HTR-8/SVneo (cell line): ENCODE results near the gene GET4.

Source experiments
- DNase-seq: peaks from one replicate; pipeline ENCODE4 v3.0.0; 2011; ENCODE audit warnings: low spot score, mixed read lengths; ENCODE audit not compliant: insufficient read length
- FAIRE-seq: peaks from 2 replicates; lab custom pipeline; 2011; peaks lifted over from hg19 to GRCh38; lab: Jason Lieb, UNC

GET4 gene

GRCh38 chr7:896346-897075 lies 20.2 kb downstream of the GET4 start:
- DNase-seq (no peak), FAIRE-seq (no peak)

GRCh38 chr7:897086-897485 lies 20.7 kb downstream of the GET4 start:
- DNase-seq (no peak), FAIRE-seq (peak; percentile 67)

DNA sequence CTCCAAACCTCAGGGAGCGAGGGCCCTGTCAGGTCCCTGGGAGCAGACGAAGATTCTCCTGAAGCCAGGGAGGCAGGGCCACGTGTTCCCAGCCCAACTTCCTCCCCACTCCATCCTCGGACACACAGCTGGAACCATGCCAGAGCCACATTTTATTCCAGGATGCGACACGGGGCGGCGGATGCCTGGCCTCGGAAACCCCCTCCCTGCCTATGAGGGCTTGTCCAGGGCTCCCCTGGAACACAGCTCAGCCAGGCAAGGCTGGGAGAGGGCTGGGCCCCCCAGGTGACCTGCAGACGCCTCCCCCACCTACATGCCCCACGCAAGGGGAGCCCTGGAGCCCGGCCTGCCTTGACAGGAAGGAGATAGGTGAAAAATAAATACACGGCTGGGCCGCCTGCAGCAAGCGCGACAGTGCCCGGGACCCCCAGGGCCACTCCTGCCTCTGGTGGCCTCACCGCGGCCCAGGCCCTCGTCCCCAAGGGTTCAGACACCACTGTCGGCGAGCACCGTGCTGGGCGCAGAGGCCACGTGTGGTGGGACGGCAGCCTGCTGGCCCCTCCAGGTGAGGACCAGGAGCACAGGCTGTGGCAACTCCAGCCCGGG lies 21.5 kb downstream of the GET4 start:
- no peak for DNase-seq
- no peak for FAIRE-seq

GRCh38 chr7:898460-898854 lies 22.1 kb downstream of the GET4 start:
- FAIRE-seq (no peak), DNase-seq (no peak)

GRCh38 chr7:898855-899681 lies 22.7 kb downstream of the GET4 start:
- DNase-seq, result no peak
- FAIRE-seq, result peak; percentile 23

DNA sequence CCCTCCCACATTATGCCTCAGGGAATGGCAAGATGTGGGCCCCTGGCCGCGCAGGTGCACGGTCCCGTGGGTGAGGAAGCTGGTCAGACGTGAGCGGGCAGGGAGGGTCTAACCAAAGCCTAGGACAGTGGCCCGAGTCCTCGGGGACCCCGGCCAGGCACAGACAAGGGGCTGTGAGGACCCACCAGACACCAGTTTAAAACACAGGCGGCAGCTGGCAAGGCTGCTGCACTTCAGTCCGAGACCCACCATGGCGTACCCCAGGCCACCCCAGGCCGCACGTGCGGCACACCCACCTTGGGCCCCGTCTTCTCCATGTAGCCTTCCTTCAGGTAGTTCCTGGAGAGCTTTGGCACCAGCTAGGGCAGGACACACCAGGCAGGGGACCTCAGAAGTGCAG lies 23.5 kb downstream of the GET4 start:
- no peak for FAIRE-seq
- no peak for DNase-seq

- FAIRE-seq (no peak), DNase-seq (no peak)
Observed at GRCh38 chr7:900331-901040, 24.1 kb downstream of the GET4 start.

- FAIRE-seq (no peak), DNase-seq (no peak)
Observed at GRCh38 chr7:901041-901387, 24.7 kb downstream of the GET4 start.

GRCh38 chr7:901388-902154 lies 25.2 kb downstream of the GET4 start:
- DNase-seq, result peak; percentile 97
- peak; percentile 89 for FAIRE-seq

DNA sequence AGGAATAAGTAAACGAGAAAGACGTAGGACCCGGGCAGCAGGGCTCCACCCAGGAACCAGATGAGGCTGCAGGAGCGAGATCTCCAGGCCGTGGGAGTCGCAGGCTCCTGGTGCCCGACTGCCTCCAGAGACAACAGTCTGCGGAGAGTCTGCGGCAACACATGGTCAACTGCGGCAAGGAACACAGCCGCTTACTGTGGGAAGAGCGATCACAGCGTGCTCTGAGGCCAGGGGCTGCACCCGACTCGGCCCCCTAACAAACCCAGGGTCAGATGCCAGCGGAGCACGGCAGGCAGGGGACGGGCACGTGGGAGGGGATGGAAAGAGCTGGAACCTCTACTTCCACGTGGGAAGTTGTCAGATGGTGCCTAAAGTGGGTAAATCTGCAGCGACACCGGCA lies 26.6 kb downstream of the GET4 start:
- FAIRE-seq (no peak), DNase-seq (no peak)

DNA sequence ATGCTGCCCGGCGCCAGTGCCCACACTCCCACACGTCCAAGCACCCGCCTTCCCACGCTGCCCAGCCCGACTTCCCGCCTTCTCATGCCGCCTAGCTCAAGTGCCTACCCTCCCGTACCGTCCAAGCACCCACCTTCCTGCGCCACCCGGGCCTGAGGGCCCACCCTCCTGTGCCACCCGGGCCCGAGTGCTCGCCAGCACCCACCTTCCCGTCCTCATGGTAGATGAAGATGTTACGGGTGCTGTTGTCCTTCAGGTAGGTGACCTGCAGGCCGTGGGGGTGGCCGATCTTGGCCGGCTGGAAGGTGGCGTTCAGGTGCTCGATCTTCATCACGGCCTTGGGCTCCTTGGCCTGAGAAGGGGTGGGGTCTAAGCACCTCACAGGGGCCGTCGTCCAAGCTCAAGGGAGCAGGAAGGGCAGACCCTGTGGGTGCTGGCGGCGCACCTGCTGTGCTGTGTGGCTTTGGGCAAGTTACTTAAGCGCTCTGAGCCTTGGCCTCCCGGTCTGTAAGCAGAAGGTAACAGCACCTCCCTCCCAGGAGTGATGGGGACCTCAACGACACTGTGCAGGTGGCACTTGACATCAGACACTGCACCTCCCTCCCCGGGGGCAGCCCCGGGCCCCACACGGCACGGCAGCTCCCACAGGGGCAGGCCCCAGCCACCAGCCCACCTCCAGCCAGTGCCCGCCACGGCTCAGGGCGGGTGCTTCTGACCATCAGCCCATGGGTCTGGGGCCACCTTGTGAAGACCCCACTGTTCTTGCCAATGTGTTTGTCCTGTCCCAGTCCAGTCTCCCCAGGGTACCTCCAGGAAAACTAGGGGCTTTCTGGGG lies 27.8 kb downstream of the GET4 start:
- FAIRE-seq (peak; percentile 59), DNase-seq (no peak)

DNA sequence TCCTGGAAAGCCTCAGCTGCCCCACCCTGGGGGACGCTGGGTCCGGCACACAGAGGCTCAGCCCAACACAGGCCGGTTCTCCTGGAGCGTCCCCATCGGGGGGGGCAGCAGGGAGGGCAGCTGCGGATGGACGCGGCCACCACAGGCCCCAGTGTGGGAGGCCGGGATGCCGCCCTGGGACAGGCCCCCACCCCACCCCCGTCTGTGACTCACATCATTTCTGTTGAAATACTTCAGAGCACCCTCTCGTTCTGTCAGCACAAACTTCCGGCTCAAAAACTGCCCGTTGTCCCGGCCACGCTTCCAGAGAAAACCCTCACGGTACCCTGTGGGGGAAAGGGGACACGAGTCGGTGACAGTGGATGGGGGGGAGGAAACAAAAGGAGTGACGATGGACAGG lies 28.5 kb downstream of the GET4 start:
- FAIRE-seq, result no peak
- no peak for DNase-seq

DNA sequence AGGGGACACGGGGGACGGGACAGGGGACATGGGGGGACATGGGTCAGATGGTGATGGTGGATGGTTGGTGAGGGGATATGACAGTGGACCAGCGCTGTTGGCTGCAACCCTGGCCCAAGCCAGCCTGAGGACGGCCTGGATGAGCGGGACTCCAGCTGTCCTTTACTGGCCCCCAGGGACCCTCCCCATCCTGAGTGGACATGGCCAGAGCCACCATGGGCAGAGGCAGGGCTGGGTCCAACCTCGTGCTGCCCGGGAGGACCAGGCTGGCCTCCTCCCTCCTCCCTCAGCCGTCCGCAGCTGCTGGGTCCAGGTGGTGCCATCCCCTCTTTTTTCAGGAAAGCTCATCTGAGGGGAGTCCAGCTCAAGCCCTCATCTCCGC lies 30.4 kb downstream of the GET4 start:
- FAIRE-seq (no peak), DNase-seq (no peak)

GRCh38 chr7:907158-907980 lies 31.0 kb downstream of the GET4 start:
- no peak for DNase-seq

GRCh38 chr7:908159-908581 lies 31.8 kb downstream of the GET4 start:
- no peak for FAIRE-seq
- DNase-seq, result no peak

More at GRCh38 chr7:907158-907980, 31.0 kb downstream of the GET4 start:
- no peak for FAIRE-seq

DNA sequence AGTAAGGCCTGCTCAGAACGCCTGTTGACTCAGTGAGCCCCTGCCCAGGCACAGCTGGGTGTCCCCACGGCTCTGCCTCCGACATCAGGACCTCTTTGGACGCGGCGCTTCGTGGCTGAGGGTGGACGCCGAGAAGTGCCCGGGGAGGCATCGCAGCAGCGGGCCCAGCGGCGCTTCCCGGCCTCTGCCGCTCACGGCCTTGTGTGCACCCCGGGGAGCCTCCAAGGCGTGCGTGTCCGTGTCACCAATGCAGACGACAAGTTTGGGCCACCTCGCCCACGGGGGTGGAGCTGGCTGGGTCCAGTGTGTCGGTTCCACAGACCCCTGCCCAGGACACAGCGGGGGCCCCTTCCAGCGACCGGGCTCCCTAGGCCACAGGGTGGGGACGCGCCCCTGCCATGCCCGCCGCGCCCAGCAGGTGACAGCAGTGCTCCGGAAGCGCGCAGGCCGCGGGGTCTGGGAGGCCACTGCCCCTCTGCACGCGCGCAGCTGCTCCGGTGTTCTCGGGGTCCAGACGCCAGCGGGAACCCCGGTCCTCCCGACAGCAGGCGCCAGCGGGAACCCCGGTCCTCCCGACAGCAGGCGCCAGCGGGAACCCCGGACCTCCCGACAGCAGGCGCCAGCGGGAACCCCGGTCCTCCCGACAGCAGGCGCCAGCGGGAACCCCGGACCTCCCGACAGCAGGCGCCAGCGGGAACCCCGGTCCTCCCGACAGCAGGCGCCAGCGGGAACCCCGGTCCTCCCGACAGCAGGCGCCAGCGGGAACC lies 32.4 kb downstream of the GET4 start:
- peak; percentile 77 for FAIRE-seq

More for the DNA sequence above, 32.4 kb downstream of the GET4 start:
- peak; percentile 89 for DNase-seq
